Measurements from ENCODE around the gene ATP7B. TPM values are rescaled to one million over a fixed set of nuclear protein-coding genes. Genes with fewer than 3 reads are reported as not detected.

The ATP7B gene
- total RNA-seq, 1 donor from 2014 or later, result 3.3 TPM

- DNase-seq (ENCODE audit: missing footprints) (no peak), ATAC-seq (no peak)
- intact Hi-C loops (cut with DNase I), result no loop called here
Observed at GRCh38 chr13:51933466-51934058, 77.7 kb downstream of the ATP7B start.

DNA sequence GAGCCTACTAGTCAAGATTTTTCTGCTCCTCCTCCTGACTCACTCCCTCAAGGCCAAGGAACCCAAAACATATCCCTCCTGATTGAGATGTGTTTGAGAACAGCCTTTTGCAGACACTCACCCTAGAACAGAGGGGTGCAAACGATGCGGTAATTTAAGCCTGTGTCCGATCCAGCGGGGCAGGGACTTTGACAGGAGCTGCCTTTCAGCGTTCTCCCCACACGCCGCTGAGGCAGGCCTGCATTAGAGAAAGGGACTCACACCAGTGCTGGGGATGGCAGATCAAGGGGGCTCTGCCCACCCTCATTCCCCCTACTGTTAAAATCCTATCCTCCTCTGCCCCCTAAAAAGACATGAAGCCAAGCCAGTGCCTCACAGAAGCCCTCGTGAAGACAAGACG, 79.0 kb downstream of the ATP7B start:
- intact Hi-C loops (cut with DNase I), result no loop called here
- no peak for ATAC-seq

GRCh38 chr13:51931606-51932005, 79.6 kb downstream of the ATP7B start:
- intact Hi-C loops (cut with DNase I), result no loop called here
- DNase-seq (ENCODE audit: missing footprints) (no peak), ATAC-seq (no peak)

More for the DNA sequence above, 79.0 kb downstream of the ATP7B start:
- no peak for DNase-seq (ENCODE audit: missing footprints)

DNA sequence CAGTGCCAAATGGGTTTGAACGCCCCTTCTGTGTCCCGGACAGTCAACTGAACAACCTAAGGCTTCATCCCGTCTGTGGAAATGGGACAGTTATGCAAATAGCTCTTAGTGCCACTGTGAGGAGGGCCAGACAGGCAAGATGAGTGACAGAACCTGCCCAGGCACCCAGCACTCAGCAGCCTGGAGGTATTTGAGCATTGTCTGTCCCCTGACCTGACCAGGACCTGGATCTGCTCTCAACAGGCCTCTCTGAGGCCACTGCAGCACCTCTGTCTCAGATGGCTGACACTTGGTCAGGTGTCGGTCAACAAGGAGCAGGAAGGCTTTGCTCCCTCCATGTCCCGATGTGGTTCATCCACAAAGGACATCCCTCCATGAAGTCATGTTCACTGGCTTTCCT, 81.6 kb downstream of the ATP7B start:
- intact Hi-C loops (cut with DNase I), result no loop called here

GRCh38 chr13:51928231-51928630, 83.0 kb downstream of the ATP7B start:
- intact Hi-C loops (cut with DNase I), result no loop called here
- ATAC-seq (no peak), DNase-seq (ENCODE audit: missing footprints) (no peak)

More for the DNA sequence above, 81.6 kb downstream of the ATP7B start:
- no peak for DNase-seq (ENCODE audit: missing footprints)
- ATAC-seq, result no peak

DNA sequence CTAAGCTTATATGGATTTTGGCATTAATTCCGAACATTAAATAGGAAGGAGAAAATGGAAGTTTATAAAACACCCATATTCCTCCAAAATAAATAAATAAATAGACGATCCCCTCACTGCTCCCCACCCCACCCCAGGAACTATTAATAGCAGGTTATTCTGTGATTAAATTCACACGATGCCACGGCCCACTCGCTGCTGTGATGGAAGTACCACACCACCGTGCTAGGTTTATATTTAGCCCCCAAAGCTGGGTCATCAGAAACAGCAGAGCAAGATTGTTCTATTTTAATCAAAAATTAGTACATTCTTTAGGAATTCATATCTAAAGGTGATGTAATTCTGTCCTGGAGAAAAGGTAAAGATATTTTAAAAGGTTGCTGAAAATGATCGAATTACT, 84.1 kb downstream of the ATP7B start:
- ATAC-seq (no peak), DNase-seq (ENCODE audit: missing footprints) (no peak)
- intact Hi-C loops (cut with DNase I), result no loop called here

GRCh38 chr13:51926528-51926885, 84.7 kb downstream of the ATP7B start:
- intact Hi-C loops (cut with DNase I), result no loop called here
- ATAC-seq (no peak), DNase-seq (ENCODE audit: missing footprints) (no peak)

- DNase-seq (ENCODE audit: missing footprints), result no peak
- intact Hi-C loops (cut with DNase I), result no loop called here
- no peak for ATAC-seq
Observed at GRCh38 chr13:51925865-51926527, 85.3 kb downstream of the ATP7B start.

- DNase-seq (ENCODE audit: missing footprints) (no peak), ATAC-seq (no peak)
- intact Hi-C loops (cut with DNase I), result no loop called here
Observed at GRCh38 chr13:51924756-51925544, 86.3 kb downstream of the ATP7B start.

DNA sequence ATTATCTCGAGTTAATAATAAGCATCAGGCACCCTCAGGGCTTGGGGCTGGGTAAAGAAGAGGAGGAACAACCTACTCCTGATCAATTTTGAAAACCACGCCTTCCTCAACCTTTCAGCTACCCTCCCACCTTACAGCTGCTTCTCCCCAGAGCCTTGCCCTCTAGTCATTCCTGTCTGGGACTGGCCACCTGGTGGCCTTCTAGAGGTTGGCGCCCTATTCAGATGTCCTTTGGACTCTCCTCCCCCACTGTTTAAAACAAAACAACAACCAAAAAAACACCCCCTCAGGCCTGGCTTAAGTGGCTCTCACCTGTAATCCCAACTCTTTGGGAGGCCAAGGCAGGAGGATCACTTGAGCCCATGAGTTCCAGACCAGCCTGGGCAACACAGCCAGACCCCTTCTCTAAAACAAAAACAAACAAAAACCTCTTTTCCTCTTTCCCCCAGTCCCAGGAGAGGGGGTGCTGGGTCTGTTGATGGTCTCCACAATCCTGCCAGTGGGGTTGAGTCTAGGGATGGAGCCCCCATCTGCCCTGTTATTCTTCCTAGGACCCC, 87.2 kb downstream of the ATP7B start:
- no peak for ATAC-seq
- no peak for DNase-seq (ENCODE audit: missing footprints)
- intact Hi-C loops (cut with DNase I), result no loop called here

- intact Hi-C loops (cut with DNase I), result no loop called here
- ATAC-seq, result no peak
- DNase-seq (ENCODE audit: missing footprints), result no peak
Observed at GRCh38 chr13:51922771-51923480, 88.3 kb downstream of the ATP7B start.

- DNase-seq (ENCODE audit: missing footprints), result no peak
- ATAC-seq, result no peak
- intact Hi-C loops (cut with DNase I), result no loop called here
Observed at GRCh38 chr13:51921790-51922740, 89.2 kb downstream of the ATP7B start.

DNA sequence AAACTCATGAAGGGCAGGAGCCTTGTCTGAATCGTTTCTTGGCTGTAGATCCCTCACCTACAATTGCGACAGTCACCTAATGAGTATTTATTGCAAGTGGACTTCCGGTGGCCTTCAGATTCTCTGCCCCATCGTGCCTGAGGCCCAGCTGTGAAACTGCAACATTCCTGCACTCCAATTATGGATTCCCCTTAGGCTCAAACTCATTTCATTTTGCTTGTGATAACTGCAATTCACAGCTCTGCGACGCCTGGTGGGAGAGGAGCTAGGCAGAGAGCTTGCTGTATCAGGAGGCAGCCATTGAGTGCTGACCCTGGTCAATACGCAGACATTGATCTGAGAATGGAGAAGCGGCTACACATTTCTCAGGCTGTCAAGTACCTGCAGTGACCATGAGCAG, 90.5 kb downstream of the ATP7B start:
- no peak for DNase-seq (ENCODE audit: missing footprints)
- no peak for ATAC-seq
- intact Hi-C loops (cut with DNase I), result no loop called here

DNA sequence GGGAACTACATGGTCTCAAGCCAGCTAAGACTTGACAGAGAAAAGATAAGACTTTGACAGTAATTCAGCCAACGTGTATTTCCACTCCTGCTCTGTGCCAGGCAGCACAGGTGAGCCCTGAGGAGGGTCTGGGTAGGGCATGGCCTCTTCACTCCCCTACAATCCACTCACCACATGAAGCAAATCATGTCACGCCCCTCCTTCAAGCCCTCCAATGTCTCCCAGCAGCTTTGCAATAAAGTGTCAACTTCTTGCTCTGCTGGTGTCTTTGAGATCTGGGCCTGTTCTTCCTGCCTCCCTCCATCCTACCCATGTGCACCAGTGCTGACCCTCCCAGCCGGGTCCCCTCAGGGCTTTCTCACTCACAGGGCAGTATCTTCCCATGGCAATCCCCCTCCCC, 91.0 kb downstream of the ATP7B start:
- DNase-seq (ENCODE audit: missing footprints), result no peak
- no peak for ATAC-seq
- intact Hi-C loops (cut with DNase I), result no loop called here

DNA sequence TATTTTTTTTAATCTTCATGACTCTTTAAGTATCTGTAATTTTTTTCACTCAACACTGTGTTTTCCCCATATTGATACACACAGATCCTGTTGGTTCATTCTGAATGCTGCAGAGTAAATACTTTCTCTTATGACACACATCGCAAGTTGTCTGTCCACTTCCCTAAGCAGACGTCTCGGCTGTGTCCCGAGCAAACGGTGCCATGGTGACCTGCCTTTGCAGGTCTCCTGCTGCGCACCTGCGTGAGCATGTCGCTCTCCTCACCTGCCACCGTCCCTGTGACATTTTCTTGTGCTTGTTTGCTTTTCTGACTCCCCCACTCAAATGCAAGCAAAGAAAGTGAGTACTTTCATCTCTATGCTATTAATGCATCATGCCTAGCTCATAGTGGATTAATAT, 91.7 kb downstream of the ATP7B start:
- intact Hi-C loops (cut with DNase I), result no loop called here
- DNase-seq (ENCODE audit: missing footprints) (no peak), ATAC-seq (no peak)

GRCh38 chr13:51916962-51917361, 94.3 kb downstream of the ATP7B start:
- intact Hi-C loops (cut with DNase I), result no loop called here
- ATAC-seq (no peak), DNase-seq (ENCODE audit: missing footprints) (no peak)

DNA sequence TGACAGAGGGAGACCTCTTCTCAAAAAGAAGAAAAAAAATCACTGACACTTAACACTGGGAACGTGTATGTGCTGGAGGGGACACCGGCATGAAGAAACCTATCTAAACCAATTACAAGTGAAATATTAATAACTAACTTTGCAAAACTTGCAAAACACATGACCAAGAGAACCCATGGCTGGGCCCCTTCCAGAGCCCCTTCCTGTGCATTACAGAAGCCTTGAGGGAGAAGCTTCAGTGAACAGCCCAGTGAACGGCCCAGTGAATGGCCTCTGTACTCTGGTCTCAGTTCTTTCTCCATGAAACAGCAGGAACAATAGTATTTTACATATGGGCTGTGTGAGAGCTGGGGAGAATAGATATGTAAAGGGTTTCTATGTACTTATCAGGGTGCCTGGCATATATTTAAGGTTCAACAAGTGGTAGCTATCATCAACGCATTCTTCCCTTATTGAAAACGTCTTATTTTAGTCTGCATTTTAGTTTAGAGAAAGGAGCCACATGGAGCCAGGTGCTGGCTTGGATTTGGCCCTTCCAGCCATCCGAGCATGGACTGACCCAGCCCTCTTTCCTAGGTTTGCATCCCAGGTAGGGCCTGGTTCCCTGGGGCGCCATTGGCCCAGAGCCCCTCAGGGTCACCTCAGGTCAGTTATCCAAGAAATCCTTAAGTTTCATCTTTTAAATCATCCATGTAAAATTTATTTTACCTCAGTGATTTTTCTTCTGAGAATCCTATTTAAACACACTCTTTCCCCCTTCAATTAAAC, 95.0 kb downstream of the ATP7B start:
- ATAC-seq (no peak), DNase-seq (ENCODE audit: missing footprints) (no peak)
- intact Hi-C loops (cut with DNase I), result no loop called here

- DNase-seq (ENCODE audit: missing footprints) (no peak), ATAC-seq (no peak)
- intact Hi-C loops (cut with DNase I), result no loop called here
Observed at GRCh38 chr13:51914137-51914493, 97.1 kb downstream of the ATP7B start.
